Measurements from ENCODE around the gene SMARCA2.
A peak's percentile ranks its signal among the peaks of the same experiment; 100 is the strongest.

The SMARCA2 gene

DNA sequence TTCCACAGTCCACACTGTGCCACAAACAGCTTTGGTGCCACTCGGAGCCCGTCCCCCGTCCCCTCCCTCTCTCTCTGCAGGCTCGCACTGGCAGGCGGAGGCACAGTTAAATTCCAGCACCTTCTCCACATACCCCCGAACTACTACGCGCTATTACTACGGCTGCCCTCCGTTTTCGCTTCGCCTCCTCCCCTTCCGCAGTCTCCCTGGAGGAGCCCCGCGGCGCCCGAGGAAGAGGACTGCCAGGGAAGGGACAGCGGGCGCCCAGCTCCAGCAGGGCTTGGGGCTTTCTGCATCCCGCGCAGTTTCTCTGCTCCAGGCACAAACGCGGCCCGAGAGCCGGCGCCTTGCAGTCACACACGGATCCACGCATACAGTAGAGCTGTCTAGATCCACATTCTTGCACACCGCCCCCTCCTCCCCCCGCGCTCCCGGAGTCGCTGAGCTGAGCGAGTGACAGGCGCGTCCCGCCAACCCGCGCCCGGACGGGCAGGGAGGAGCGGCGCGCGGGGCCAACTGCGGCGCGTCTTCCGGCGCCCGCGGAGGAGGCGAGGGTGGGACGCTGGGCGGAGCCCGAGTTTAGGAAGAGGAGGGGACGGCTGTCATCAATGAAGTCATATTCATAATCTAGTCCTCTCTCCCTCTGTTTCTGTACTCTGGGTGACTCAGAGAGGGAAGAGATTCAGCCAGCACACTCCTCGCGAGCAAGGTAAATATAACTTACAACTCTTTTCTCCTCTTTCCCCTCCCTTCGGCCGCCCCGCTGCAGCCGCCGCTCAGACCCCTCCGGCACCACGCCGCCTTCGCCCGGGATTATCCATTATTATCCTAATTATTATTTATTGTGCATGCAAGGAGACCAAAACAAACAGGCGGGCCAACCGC is at the start of gene SMARCA2:
SMARCA2 (plus strand) TSS at position 652 of the 885 bp plus-strand sequence. CDS start 13,676 bp downstream, outside the sequence.
- Histone ChIP-seq H3K4me1 (ENCODE audit: control insufficient read depth, insufficient read depth, low read length) (peaks cover 10% of the 10 kb centered on the region), H3K27me3 (ENCODE audit: control insufficient read depth, insufficient read depth, low read length) (no peaks in the 10 kb centered on the region), H3K4me3 (ENCODE audit: low read length) (peak within 1 kb of the TSS; percentile 95), H3K36me3 (ENCODE audit: control insufficient read depth, insufficient read depth, low read length) (no peaks in the 10 kb centered on the region), H3K27ac (ENCODE audit: low read depth, low read length) (peak within 1 kb of the TSS; percentile 95), H3K9ac (ENCODE audit: low read length) (peak within 1 kb of the TSS; percentile 96)

DNA sequence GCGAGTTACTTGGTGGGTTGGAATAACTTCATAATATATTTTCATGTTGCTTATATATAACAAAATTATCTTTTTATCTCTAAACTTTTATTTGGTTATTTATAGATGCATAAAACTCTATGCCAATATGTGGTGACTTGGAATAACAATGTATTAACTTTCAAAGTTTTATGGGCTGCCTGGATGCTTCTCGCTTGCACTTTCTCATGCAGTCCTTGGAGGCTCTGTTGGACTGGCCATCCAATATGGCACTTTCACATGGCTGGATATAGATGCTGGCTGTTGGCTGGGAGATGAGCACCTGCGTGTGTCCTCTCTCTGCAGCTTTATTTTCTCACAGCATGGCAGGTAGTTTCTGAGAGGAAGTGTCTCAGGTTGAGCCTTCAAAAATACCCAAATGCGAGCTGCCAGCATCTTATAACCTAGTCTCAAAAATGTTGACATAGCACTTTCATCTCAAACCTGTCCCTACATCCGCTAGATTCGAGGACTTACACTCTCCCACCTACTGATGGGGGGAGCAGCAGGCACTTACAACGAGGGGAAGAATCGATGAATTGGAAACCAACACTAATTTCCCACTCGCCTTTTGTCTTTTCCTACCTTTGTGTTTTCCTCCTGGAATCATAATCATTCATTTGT is 48.3 kb upstream of the SMARCA2 start:
- Histone ChIP-seq H3K36me3 (ENCODE audit: control insufficient read depth, insufficient read depth, low read length) (no peaks in the 10 kb centered on the region), H3K27ac (ENCODE audit: low read depth, low read length) (no peak overlapping the region), H3K9ac (ENCODE audit: low read length) (no peak overlapping the region), H3K4me1 (ENCODE audit: control insufficient read depth, insufficient read depth, low read length) (no peaks in the 10 kb centered on the region), H3K27me3 (ENCODE audit: control insufficient read depth, insufficient read depth, low read length) (no peaks in the 10 kb centered on the region), H3K4me3 (ENCODE audit: low read length) (no peak overlapping the region)

DNA sequence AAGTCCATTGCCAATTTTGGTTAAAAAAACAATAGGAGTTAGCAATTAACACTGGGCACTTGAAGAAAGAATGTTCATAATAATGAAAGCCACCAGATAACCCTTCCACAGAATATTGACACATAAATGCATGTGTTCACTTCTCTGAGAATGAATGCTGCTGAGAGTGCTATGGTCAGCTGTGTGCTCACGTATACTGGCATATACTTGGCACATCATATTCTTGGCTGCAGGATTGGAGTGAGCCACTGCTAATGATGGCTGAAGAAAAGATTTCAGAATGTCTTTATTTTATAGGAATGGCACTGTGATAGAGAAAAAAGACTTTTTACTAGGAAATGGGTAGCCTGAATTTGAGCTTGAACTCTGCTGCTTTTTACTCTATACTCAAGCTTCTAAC is 46.0 kb upstream of the SMARCA2 start:
- Histone ChIP-seq H3K9ac (ENCODE audit: low read length) (no peak overlapping the region), H3K4me3 (ENCODE audit: low read length) (no peak overlapping the region)

DNA sequence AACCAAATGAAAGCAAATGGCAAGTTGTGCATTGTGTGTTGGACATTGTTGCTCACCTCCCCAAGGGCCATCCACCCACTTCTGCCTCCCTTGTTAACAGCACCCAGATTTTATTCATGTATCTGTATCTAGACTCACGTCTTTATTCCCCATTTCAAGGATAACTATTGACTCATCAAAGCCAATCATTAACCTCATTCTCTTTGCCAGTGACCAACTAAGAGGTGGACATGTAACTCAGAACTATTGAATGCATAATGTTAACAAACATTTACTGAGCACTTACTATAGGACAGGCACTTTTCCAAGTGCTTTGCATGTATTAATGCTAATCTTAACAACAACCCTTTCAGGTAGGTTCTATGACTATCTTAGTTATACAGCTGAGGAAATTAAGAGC is 45.2 kb upstream of the SMARCA2 start:
- no peaks in the 10 kb centered on the region for H3K36me3 ChIP-seq (ENCODE audit: control insufficient read depth, insufficient read depth, low read length)
- H3K27ac ChIP-seq (ENCODE audit: low read depth, low read length) = no peak overlapping the region
- no peaks in the 10 kb centered on the region for H3K27me3 ChIP-seq (ENCODE audit: control insufficient read depth, insufficient read depth, low read length)
- H3K4me1 ChIP-seq (ENCODE audit: control insufficient read depth, insufficient read depth, low read length) = no peaks in the 10 kb centered on the region
- H3K4me3 ChIP-seq (ENCODE audit: low read length) = no peak overlapping the region
- H3K9ac ChIP-seq (ENCODE audit: low read length) = no peak overlapping the region

More for the DNA sequence above, 46.0 kb upstream of the SMARCA2 start:
- Histone ChIP-seq H3K4me1 (ENCODE audit: control insufficient read depth, insufficient read depth, low read length) (no peaks in the 10 kb centered on the region), H3K36me3 (ENCODE audit: control insufficient read depth, insufficient read depth, low read length) (no peaks in the 10 kb centered on the region), H3K27ac (ENCODE audit: low read depth, low read length) (no peak overlapping the region), H3K27me3 (ENCODE audit: control insufficient read depth, insufficient read depth, low read length) (no peaks in the 10 kb centered on the region)

DNA sequence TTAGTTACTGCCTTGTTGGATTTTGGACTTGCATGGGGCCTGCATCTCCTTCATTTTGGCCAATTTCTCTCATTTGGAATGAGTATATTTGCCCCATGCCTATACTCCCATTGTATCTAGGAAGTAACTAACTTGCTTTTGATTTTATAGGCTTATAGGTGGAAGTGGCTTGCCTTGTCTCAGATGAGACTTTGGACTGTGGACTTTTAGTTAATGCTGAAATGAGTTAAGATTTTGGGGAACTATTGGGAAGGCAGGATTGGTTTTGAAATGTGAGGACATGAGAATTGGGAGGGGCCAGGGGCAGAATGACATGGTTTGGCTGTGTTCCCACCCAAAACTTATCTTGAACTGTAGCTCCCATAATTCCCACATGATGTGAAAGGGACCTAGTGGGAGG is 42.5 kb upstream of the SMARCA2 start:
- no peak overlapping the region for H3K27ac ChIP-seq (ENCODE audit: low read depth, low read length)
- H3K36me3 ChIP-seq (ENCODE audit: control insufficient read depth, insufficient read depth, low read length) = no peaks in the 10 kb centered on the region
- no peak overlapping the region for H3K4me3 ChIP-seq (ENCODE audit: low read length)
- no peaks in the 10 kb centered on the region for H3K4me1 ChIP-seq (ENCODE audit: control insufficient read depth, insufficient read depth, low read length)
- no peak overlapping the region for H3K9ac ChIP-seq (ENCODE audit: low read length)
- no peaks in the 10 kb centered on the region for H3K27me3 ChIP-seq (ENCODE audit: control insufficient read depth, insufficient read depth, low read length)

DNA sequence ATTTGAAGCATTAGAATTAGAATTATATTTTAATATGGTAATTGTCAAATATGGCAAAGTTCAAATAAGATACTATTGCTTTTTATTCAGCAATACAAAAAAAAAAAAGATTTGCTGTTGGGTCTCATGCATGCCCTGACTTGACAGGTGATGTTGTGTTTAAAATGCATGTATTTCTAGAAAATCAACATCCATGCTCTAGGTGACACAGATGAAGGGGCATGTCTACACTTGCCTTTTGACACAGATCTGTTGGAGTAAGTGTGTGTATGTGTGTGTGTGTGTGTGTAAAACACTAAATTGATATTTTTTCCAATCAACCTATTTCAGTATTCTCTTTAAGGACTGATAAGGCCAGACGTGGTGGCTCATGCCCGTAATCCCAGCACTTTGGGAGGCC is 38.1 kb upstream of the SMARCA2 start:
- Histone ChIP-seq H3K4me3 (ENCODE audit: low read length) (no peak overlapping the region), H3K9ac (ENCODE audit: low read length) (no peak overlapping the region), H3K4me1 (ENCODE audit: control insufficient read depth, insufficient read depth, low read length) (no peaks in the 10 kb centered on the region), H3K27me3 (ENCODE audit: control insufficient read depth, insufficient read depth, low read length) (no peaks in the 10 kb centered on the region), H3K36me3 (ENCODE audit: control insufficient read depth, insufficient read depth, low read length) (no peaks in the 10 kb centered on the region), H3K27ac (ENCODE audit: low read depth, low read length) (no peak overlapping the region)

DNA sequence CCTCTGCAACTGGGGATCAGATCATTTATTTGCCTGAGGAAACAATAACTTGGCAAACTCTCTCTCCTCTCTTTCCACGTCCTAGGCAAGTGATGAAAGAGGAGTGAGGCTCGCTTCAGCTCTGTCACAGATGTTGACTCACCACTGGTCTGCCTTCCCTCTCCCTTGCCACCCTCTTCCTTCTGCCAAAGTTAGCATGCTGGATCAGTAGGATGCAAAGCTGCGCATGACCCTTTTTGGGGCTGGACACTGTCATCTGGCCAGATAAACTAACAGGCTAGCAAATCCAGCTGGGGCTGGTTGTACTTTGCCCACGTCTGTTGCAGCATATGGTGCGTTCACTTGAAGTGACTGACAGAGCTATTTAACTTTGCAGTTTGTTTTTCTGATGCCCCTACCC is 36.2 kb upstream of the SMARCA2 start:
- H3K4me3 ChIP-seq (ENCODE audit: low read length) = no peak overlapping the region
- H3K27me3 ChIP-seq (ENCODE audit: control insufficient read depth, insufficient read depth, low read length) = no peaks in the 10 kb centered on the region
- no peaks in the 10 kb centered on the region for H3K36me3 ChIP-seq (ENCODE audit: control insufficient read depth, insufficient read depth, low read length)
- H3K9ac ChIP-seq (ENCODE audit: low read length) = no peak overlapping the region
- H3K4me1 ChIP-seq (ENCODE audit: control insufficient read depth, insufficient read depth, low read length) = no peaks in the 10 kb centered on the region
- no peak overlapping the region for H3K27ac ChIP-seq (ENCODE audit: low read depth, low read length)

DNA sequence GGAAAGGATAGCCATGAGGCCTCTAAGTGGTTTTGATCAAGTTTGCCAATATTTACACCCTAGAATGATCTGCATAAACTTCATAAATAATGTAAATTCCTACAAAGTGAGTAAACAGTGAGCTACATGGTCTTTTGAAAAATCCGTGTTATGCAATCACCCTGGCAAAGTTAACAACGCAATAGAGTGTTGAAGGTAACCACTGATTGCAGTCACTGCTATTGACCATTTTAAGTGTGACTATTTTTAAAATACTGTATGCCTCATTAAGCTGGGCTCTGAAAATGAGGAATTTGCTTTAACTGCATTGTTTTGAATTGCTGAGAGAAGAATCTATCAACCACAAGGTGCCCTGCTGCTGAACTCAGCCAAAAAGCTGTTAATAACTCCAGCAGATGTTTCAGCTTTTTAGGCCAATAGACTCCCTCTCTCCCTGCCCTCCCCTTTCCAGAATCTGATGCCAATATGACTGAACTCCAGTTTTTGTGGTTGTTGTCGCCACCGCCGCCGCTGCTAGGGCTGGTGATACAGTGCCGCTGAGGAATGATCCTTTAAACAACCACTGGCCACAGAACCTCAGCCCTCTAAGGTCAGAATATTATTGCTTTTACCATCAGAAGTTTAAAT is 35.3 kb upstream of the SMARCA2 start:
- Histone ChIP-seq H3K27me3 (ENCODE audit: control insufficient read depth, insufficient read depth, low read length) (no peaks in the 10 kb centered on the region), H3K4me3 (ENCODE audit: low read length) (no peak overlapping the region), H3K4me1 (ENCODE audit: control insufficient read depth, insufficient read depth, low read length) (no peaks in the 10 kb centered on the region), H3K27ac (ENCODE audit: low read depth, low read length) (no peak overlapping the region), H3K36me3 (ENCODE audit: control insufficient read depth, insufficient read depth, low read length) (no peaks in the 10 kb centered on the region), H3K9ac (ENCODE audit: low read length) (no peak overlapping the region)

DNA sequence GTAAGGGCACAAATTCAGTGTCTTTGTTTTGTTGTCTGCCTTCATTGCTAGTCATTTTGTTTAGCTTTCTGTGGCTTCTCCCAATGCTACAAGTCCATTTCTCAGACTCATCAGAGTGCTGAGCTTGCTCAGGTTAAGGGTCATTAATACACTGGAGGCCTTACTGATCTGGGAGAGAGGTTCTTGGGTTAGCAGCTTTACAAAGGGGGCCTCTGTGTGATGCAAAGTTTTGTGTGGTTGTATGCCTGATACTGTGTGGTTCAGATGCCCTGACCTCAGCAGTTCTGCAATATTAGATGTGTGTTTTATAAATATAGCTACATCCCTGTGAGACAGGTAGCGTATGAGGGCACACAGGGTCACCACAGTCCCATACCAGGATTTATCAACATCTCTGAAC is 34.8 kb upstream of the SMARCA2 start:
- Histone ChIP-seq H3K27ac (ENCODE audit: low read depth, low read length) (no peak overlapping the region), H3K4me3 (ENCODE audit: low read length) (no peak overlapping the region), H3K27me3 (ENCODE audit: control insufficient read depth, insufficient read depth, low read length) (no peaks in the 10 kb centered on the region), H3K36me3 (ENCODE audit: control insufficient read depth, insufficient read depth, low read length) (no peaks in the 10 kb centered on the region), H3K4me1 (ENCODE audit: control insufficient read depth, insufficient read depth, low read length) (no peaks in the 10 kb centered on the region), H3K9ac (ENCODE audit: low read length) (no peak overlapping the region)

DNA sequence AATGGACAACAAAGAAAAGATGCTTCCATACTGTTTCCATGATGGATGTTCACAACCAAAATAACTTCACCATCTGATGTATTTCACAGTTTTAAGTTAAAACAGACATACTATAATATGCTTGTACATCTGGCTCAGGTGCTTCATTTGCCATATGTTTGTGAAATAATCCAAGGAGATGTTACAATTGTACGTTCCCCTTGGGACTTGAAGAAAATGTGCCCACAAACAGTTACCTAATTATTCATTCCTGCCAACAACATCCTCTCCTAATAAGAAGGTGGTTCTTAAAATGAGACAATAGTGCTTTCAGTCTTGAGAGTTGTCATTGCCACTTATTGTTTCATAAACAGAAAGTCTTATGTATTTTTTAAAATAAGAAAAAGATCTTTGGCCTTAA is 33.1 kb upstream of the SMARCA2 start:
- Histone ChIP-seq H3K27ac (ENCODE audit: low read depth, low read length) (no peak overlapping the region), H3K4me1 (ENCODE audit: control insufficient read depth, insufficient read depth, low read length) (no peaks in the 10 kb centered on the region), H3K4me3 (ENCODE audit: low read length) (no peak overlapping the region), H3K27me3 (ENCODE audit: control insufficient read depth, insufficient read depth, low read length) (no peaks in the 10 kb centered on the region), H3K36me3 (ENCODE audit: control insufficient read depth, insufficient read depth, low read length) (no peaks in the 10 kb centered on the region), H3K9ac (ENCODE audit: low read length) (no peak overlapping the region)

DNA sequence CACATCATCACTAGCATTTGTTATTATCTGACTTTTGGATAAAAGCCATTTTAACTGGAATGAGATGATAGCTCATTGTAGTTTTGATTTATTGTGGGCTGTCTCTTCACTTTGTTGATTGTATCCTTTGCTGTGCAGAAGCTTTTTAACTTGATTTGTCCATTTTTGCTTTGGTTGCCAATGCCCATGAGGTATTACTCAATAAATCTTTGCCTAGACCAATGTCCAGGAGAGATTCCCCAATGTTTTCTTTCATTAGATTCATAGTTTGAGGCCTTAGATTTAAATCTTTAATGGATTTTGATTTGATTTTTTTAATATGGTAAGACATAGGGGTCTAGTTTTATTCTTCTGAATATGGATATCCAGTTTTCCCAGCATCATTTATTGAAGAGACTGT is 28.8 kb upstream of the SMARCA2 start:
- Histone ChIP-seq H3K4me3 (ENCODE audit: low read length) (no peak overlapping the region), H3K27ac (ENCODE audit: low read depth, low read length) (no peak overlapping the region), H3K36me3 (ENCODE audit: control insufficient read depth, insufficient read depth, low read length) (no peaks in the 10 kb centered on the region), H3K27me3 (ENCODE audit: control insufficient read depth, insufficient read depth, low read length) (no peaks in the 10 kb centered on the region), H3K9ac (ENCODE audit: low read length) (no peak overlapping the region), H3K4me1 (ENCODE audit: control insufficient read depth, insufficient read depth, low read length) (no peaks in the 10 kb centered on the region)

DNA sequence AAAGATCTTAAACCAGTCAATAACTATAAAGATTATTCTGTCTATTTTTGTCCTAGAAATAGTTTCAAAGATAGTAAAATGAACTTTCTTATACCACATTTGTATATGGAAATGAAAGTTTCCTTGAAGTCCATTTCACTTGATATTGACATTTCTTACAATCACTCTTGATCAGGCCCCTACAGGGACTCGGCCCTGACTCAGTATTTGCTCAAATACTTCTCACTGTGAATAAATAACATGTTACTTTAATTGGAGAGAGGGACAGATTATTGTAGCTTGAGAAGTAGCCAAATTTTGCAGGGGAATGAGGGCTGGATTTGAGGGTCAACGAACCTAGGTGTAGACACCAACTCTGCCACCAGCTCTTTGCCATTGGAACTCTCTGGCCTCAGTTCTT is 25.6 kb upstream of the SMARCA2 start:
- no peak overlapping the region for H3K27ac ChIP-seq (ENCODE audit: low read depth, low read length)
- no peaks in the 10 kb centered on the region for H3K4me1 ChIP-seq (ENCODE audit: control insufficient read depth, insufficient read depth, low read length)
- H3K36me3 ChIP-seq (ENCODE audit: control insufficient read depth, insufficient read depth, low read length) = no peaks in the 10 kb centered on the region
- H3K4me3 ChIP-seq (ENCODE audit: low read length) = no peak overlapping the region
- no peak overlapping the region for H3K9ac ChIP-seq (ENCODE audit: low read length)
- H3K27me3 ChIP-seq (ENCODE audit: control insufficient read depth, insufficient read depth, low read length) = no peaks in the 10 kb centered on the region

Data from rectal smooth muscle tissue (tissue), 1 donor.